GM04504 (cell line): ENCODE data around the gene SCAPER.
"Not testable (repeated sequence)": the region's sequence is repeated elsewhere in the genome, so short reads cannot be mapped to it uniquely, and the experiment has no call there.

Experiments used
- DNase-seq: peaks from one replicate; pipeline ENCODE4 v3.0.0-alpha.2; 2012; ENCODE audit warnings: low read depth

Gene SCAPER

GRCh38 chr15:76772776-76773175, 132.4 kb downstream of the SCAPER start:
- no peak for DNase-seq

GRCh38 chr15:76764004-76764403, 141.1 kb downstream of the SCAPER start:
- no peak for DNase-seq

- no peak for DNase-seq
These were observed 141.6 kb downstream of the SCAPER start for GRCh38 chr15:76763554-76763953.

- DNase-seq = peak; percentile 3
These were observed 148.8 kb downstream of the SCAPER start for GRCh38 chr15:76756381-76756780.

GRCh38 chr15:76753771-76754170, 151.4 kb downstream of the SCAPER start:
- no peak for DNase-seq

GRCh38 chr15:76753131-76753530, 152.0 kb downstream of the SCAPER start:
- no peak for DNase-seq

- no peak for DNase-seq
These were observed 152.6 kb downstream of the SCAPER start for GRCh38 chr15:76752549-76752948.

- no peak for DNase-seq
These were observed 167.6 kb downstream of the SCAPER start for GRCh38 chr15:76737573-76737972.

- not testable (repeated sequence) for DNase-seq
These were observed 172.8 kb downstream of the SCAPER start for GRCh38 chr15:76732321-76732720.

- peak; percentile 1 for DNase-seq
These were observed 174.9 kb downstream of the SCAPER start for GRCh38 chr15:76730262-76730661.

GRCh38 chr15:76718863-76719262, 186.3 kb downstream of the SCAPER start:
- no peak for DNase-seq

- DNase-seq = no peak
These were observed 190.2 kb downstream of the SCAPER start for GRCh38 chr15:76714950-76715349.

- no peak for DNase-seq
These were observed 193.8 kb downstream of the SCAPER start for GRCh38 chr15:76711351-76711827.

GRCh38 chr15:76704032-76704431, 201.1 kb downstream of the SCAPER start:
- not testable (repeated sequence) for DNase-seq

GRCh38 chr15:76696840-76697239, 208.3 kb downstream of the SCAPER start:
- no peak for DNase-seq

- DNase-seq = not testable (repeated sequence)
These were observed 212.6 kb downstream of the SCAPER start for GRCh38 chr15:76692546-76692945.

- DNase-seq = not testable (repeated sequence)
These were observed 217.5 kb downstream of the SCAPER start for GRCh38 chr15:76687592-76687991.

GRCh38 chr15:76684002-76684401, 221.1 kb downstream of the SCAPER start:
- DNase-seq = no peak

GRCh38 chr15:76682833-76683232, 222.3 kb downstream of the SCAPER start:
- no peak for DNase-seq

GRCh38 chr15:76682259-76682658, 222.9 kb downstream of the SCAPER start:
- no peak for DNase-seq

- no peak for DNase-seq
These were observed 226.4 kb downstream of the SCAPER start for GRCh38 chr15:76678766-76679165.

- peak; percentile 7 for DNase-seq
These were observed 230.3 kb downstream of the SCAPER start for GRCh38 chr15:76674883-76675282.

GRCh38 chr15:76669521-76670207, 235.5 kb downstream of the SCAPER start:
- no peak for DNase-seq

GRCh38 chr15:76668900-76669299, 236.2 kb downstream of the SCAPER start:
- DNase-seq = no peak
